ENCODE data around the gene CFAP46. TPM values are rescaled to one million over a fixed set of nuclear protein-coding genes. Genes with fewer than 3 reads are reported as not detected.

CFAP46 gene
- total and polyA plus RNA-seq, 9 of the 15 experiments (the other 6 are each of a cell fraction or from before 2014, with no cell fraction given) = not detected

- TF ChIP-seq, protein P1, sequence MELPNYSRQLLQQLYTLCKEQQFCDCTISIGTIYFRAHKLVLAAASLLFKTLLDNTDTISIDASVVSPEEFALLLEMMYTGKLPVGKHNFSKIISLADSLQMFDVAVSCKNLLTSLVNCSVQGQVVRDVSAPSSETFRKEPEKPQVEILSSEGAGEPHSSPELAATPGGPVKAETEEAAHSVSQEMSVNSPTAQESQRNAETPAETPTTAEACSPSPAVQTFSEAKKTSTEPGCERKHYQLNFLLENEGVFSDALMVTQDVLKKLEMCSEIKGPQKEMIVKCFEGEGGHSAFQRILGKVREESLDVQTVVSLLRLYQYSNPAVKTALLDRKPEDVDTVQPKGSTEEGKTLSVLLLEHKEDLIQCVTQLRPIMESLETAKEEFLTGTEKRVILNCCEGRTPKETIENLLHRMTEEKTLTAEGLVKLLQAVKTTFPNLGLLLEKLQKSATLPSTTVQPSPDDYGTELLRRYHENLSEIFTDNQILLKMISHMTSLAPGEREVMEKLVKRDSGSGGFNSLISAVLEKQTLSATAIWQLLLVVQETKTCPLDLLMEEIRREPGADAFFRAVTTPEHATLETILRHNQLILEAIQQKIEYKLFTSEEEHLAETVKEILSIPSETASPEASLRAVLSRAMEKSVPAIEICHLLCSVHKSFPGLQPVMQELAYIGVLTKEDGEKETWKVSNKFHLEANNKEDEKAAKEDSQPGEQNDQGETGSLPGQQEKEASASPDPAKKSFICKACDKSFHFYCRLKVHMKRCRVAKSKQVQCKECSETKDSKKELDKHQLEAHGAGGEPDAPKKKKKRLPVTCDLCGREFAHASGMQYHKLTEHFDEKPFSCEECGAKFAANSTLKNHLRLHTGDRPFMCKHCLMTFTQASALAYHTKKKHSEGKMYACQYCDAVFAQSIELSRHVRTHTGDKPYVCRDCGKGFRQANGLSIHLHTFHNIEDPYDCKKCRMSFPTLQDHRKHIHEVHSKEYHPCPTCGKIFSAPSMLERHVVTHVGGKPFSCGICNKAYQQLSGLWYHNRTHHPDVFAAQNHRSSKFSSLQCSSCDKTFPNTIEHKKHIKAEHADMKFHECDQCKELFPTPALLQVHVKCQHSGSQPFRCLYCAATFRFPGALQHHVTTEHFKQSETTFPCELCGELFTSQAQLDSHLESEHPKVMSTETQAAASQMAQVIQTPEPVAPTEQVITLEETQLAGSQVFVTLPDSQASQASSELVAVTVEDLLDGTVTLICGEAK (IDR thresholded peaks at IDR 0.05) = no peak
- TF ChIP-seq, protein P1 (CRISPR knock-in tag; IDR thresholded peaks at IDR 0.05) = no peak
- TF ChIP-seq MITF (IDR thresholded peaks at IDR 0.05) (no peak), PRMT5 (CRISPR knock-in tag; IDR thresholded peaks at IDR 0.05) (no peak), ZBTB34 (CRISPR knock-in tag; IDR thresholded peaks at IDR 0.05) (no peak), BCOR (IDR thresholded peaks at IDR 0.05) (no peak), ZNF511 (CRISPR knock-in tag; IDR thresholded peaks at IDR 0.05) (no peak)
Observed at GRCh38 chr10:132856869-132857524, 85.4 kb downstream of the CFAP46 start (continued).
